Measurements from ENCODE around the gene TSSK3. TPM values are rescaled to one million over a fixed set of nuclear protein-coding genes. Genes with fewer than 3 reads are reported as not detected.

TSSK3 gene
- total and polyA plus RNA-seq, 4 donors: 0.14 to 0.50 TPM; not detected in 2

DNA sequence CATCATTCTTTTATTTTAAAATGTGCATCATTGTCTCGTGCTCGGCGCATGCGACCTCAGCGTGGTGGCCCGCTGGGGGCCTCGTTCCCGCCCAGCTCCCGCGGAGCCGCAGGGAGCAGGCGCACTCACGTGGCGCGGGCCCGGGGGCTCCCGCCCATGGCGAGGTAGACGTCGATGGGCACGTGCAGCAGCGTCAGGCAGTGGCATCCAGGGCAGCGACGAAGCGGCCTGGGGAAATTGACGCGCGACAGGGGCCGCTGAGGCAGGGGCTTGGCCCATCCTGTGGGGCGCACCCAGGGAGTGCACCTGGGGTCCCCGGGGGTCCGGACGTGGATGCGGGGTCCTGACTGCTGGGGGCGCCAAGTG lies 1.0 kb upstream of the TSSK3 start:
- DNase-seq (ENCODE audit: low spot score): no peak
- WGBS: 62% methylated on average over 35 of the region's 35 CpGs
- Histone ChIP-seq H3K36me3 (ENCODE audit: control insufficient read depth in 4 of 4, insufficient read depth in 3 of 4, low read depth in 1 of 4, low read length in 3 of 4) (peaks cover 0 to 14% (median 11%) of the 10 kb centered on the region in 4 donors), H3K27ac (ENCODE audit: low read depth in 1 of 2, low read length in 2 of 2) (no peak overlapping the region), H3K9ac (ENCODE audit: low read depth in 1 of 2, low read length in 2 of 2) (no peak overlapping the region), H3K4me1 (ENCODE audit: control insufficient read depth in 4 of 4, insufficient read depth in 4 of 4, low read length in 3 of 4) (peaks cover 10 to 18% (median 16%) of the 10 kb centered on the region in 4 donors), H3K27me3 (ENCODE audit: control insufficient read depth in 4 of 4, insufficient read depth in 4 of 4, low read length in 3 of 4) (no peaks in the 10 kb centered on the region), H3K4me3 (ENCODE audit: low read depth in 1 of 3, low read length in 3 of 3) (peak overlapping the region in 1 of 3 donors; percentile 37), H3K9me3 (ENCODE audit: control insufficient read depth in 4 of 4, low read length in 3 of 4) (no peaks in the 10 kb centered on the region)
- TF ChIP-seq HNF4G (IDR thresholded peaks at IDR 0.05) (no peak), RXRA (IDR thresholded peaks at IDR 0.05) (no peak), FOXA2 (IDR thresholded peaks at IDR 0.05) (no peak), HNF4A (conservative IDR thresholded peaks at IDR 0.05) (no peak), EGR1 (IDR thresholded peaks at IDR 0.05; ENCODE audit: low read depth in 2 of 2) (no peak), YY1 (IDR thresholded peaks at IDR 0.05) (no peak), NR2F2 (IDR thresholded peaks at IDR 0.05) (no peak)
- TF ChIP-seq, protein P1, sequence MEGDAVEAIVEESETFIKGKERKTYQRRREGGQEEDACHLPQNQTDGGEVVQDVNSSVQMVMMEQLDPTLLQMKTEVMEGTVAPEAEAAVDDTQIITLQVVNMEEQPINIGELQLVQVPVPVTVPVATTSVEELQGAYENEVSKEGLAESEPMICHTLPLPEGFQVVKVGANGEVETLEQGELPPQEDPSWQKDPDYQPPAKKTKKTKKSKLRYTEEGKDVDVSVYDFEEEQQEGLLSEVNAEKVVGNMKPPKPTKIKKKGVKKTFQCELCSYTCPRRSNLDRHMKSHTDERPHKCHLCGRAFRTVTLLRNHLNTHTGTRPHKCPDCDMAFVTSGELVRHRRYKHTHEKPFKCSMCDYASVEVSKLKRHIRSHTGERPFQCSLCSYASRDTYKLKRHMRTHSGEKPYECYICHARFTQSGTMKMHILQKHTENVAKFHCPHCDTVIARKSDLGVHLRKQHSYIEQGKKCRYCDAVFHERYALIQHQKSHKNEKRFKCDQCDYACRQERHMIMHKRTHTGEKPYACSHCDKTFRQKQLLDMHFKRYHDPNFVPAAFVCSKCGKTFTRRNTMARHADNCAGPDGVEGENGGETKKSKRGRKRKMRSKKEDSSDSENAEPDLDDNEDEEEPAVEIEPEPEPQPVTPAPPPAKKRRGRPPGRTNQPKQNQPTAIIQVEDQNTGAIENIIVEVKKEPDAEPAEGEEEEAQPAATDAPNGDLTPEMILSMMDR (IDR thresholded peaks at IDR 0.05; ENCODE audit: low read depth, low read length, missing input control): no peak
- TF ChIP-seq, protein P2, sequence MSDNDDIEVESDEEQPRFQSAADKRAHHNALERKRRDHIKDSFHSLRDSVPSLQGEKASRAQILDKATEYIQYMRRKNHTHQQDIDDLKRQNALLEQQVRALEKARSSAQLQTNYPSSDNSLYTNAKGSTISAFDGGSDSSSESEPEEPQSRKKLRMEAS (IDR thresholded peaks at IDR 0.05): no peak
- TF ChIP-seq, protein P3, sequence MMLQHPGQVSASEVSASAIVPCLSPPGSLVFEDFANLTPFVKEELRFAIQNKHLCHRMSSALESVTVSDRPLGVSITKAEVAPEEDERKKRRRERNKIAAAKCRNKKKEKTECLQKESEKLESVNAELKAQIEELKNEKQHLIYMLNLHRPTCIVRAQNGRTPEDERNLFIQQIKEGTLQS (IDR thresholded peaks at IDR 0.05): no peak
- TF ChIP-seq, protein P4, sequence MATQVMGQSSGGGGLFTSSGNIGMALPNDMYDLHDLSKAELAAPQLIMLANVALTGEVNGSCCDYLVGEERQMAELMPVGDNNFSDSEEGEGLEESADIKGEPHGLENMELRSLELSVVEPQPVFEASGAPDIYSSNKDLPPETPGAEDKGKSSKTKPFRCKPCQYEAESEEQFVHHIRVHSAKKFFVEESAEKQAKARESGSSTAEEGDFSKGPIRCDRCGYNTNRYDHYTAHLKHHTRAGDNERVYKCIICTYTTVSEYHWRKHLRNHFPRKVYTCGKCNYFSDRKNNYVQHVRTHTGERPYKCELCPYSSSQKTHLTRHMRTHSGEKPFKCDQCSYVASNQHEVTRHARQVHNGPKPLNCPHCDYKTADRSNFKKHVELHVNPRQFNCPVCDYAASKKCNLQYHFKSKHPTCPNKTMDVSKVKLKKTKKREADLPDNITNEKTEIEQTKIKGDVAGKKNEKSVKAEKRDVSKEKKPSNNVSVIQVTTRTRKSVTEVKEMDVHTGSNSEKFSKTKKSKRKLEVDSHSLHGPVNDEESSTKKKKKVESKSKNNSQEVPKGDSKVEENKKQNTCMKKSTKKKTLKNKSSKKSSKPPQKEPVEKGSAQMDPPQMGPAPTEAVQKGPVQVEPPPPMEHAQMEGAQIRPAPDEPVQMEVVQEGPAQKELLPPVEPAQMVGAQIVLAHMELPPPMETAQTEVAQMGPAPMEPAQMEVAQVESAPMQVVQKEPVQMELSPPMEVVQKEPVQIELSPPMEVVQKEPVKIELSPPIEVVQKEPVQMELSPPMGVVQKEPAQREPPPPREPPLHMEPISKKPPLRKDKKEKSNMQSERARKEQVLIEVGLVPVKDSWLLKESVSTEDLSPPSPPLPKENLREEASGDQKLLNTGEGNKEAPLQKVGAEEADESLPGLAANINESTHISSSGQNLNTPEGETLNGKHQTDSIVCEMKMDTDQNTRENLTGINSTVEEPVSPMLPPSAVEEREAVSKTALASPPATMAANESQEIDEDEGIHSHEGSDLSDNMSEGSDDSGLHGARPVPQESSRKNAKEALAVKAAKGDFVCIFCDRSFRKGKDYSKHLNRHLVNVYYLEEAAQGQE (IDR thresholded peaks at IDR 0.05): no peak

DNA sequence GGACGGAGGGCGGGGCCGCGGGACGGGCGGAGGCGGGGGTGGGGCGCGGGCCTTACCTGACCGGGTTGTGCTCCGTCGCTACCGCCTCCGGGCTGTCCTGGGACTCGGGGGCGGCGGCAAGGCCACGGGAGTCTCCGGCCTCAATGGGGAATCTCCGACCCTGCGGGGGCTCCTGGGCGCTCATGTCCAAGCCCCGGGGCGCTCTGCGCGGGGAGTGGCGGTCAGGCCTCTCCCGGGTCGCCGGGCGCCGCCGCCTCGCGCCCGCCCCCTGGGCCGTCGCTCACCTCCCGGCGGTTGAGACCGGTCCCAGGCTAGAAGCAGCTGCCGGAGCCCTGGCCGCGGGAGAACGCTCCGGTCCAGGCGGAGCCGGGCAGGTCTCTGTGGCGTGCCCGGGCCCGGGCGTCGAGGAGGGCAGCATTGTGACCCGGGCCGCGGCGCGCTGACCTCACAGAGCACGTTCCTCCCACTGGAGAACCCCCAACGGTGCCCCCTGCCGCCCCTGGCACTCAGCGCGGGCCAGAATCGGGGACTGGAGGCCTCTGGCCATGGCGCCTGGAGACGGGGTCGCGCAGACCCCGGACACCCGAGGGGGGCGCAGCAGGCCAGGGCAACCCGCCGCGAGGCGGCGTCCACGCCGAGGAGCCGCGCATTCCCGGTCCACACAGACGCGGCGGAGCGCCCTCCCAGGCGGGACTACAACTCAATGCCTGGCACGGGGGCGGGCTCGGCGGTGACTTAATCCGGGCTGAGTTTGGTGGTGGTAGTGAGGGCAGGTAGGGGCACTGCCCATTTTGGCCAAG lies 465 bp upstream of the TSSK3 start:
- 3% methylated on average over 91 of the region's 91 CpGs for WGBS
- peaks cover 10 to 18% (median 16%) of the 10 kb centered on the region in 4 donors for H3K4me1 ChIP-seq (ENCODE audit: control insufficient read depth in 4 of 4, insufficient read depth in 4 of 4, low read length in 3 of 4)
- H3K4me3 ChIP-seq (ENCODE audit: low read depth in 1 of 3, low read length in 3 of 3): peak overlapping the region in 1 of 3 donors; percentile 37
- H3K36me3 ChIP-seq (ENCODE audit: control insufficient read depth in 4 of 4, insufficient read depth in 3 of 4, low read depth in 1 of 4, low read length in 3 of 4): peaks cover 2 to 20% (median 16%) of the 10 kb centered on the region in 4 donors
- no peak overlapping the region for H3K9ac ChIP-seq (ENCODE audit: low read depth in 1 of 2, low read length in 2 of 2)
- no peaks in the 10 kb centered on the region for H3K9me3 ChIP-seq (ENCODE audit: control insufficient read depth in 4 of 4, low read length in 3 of 4)
- H3K27me3 ChIP-seq (ENCODE audit: control insufficient read depth in 4 of 4, insufficient read depth in 4 of 4, low read length in 3 of 4): no peaks in the 10 kb centered on the region
- peak; percentile 58 for DNase-seq (ENCODE audit: low spot score)
- peak overlapping the region in 1 of 2 donors; percentile 25 for H3K27ac ChIP-seq (ENCODE audit: low read depth in 1 of 2, low read length in 2 of 2)
- TF ChIP-seq FOXA2 (IDR thresholded peaks at IDR 0.05): no peak
- TF ChIP-seq, protein P3 (IDR thresholded peaks at IDR 0.05): no peak
- no peak for TF ChIP-seq HNF4G (IDR thresholded peaks at IDR 0.05)
- no peak for TF ChIP-seq SP1 (IDR thresholded peaks at IDR 0.05)
- TF ChIP-seq RAD21 (IDR thresholded peaks at IDR 0.05): peak; percentile 27 to 53
- TF ChIP-seq, protein P4 (IDR thresholded peaks at IDR 0.05): no peak
- TF ChIP-seq, protein P1 (IDR thresholded peaks at IDR 0.05; ENCODE audit: low read depth, low read length, missing input control): peak; percentile 20
- no peak for TF ChIP-seq TAF1 (conservative IDR thresholded peaks at IDR 0.05)
- TF ChIP-seq, protein P5, sequence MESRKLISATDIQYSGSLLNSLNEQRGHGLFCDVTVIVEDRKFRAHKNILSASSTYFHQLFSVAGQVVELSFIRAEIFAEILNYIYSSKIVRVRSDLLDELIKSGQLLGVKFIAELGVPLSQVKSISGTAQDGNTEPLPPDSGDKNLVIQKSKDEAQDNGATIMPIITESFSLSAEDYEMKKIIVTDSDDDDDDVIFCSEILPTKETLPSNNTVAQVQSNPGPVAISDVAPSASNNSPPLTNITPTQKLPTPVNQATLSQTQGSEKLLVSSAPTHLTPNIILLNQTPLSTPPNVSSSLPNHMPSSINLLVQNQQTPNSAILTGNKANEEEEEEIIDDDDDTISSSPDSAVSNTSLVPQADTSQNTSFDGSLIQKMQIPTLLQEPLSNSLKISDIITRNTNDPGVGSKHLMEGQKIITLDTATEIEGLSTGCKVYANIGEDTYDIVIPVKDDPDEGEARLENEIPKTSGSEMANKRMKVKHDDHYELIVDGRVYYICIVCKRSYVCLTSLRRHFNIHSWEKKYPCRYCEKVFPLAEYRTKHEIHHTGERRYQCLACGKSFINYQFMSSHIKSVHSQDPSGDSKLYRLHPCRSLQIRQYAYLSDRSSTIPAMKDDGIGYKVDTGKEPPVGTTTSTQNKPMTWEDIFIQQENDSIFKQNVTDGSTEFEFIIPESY (IDR thresholded peaks at IDR 0.05): no peak
- TF ChIP-seq JUND (IDR thresholded peaks at IDR 0.05): no peak
